ENCODE results near the gene TMEM63A. TPM values are rescaled to one million over a fixed set of nuclear protein-coding genes. Genes with fewer than 3 reads are reported as not detected.

The TMEM63A gene
- total and polyA plus RNA-seq, 2 of the 13 experiments (the other 11 are each of a cell fraction or from before 2014, with no cell fraction given): 23.9 to 53.3 TPM

DNA sequence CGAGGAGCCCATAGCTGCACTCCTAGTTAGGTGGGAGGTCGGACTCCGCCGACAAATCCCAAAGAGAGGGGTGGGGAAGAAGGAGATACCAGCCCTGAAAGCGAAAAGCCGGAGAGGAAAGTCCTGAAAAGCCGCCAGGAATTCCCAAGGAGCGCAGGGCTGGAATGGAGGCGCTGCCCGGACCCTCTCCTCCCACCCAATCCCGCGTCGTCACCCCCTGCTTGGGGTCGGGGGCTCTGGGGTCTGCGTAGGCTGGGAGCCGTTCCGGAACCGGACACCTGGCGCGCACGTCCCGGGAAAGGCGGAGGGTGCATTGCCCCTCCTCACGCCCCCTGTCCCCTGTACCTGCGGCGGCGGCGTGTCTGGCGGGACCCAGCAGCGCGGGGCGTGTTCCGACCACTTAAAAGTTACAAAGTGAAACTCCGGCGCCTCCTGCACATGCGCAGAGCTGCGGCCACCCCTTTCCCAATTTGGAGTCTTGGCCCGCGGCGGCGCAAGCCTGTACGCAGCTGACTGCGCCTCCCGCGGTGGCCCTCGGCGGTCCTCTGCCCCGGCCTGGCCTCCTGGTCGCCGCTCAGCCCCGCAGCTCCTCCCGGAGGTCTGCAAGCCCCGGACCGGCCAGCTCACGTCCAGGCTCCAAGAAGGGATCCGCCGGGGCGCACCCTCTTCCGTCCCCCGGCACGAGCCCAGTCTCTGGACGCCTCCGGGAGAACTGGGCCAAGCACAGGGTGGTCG is at the start of gene TMEM63A (continued):
- no peak for TF ChIP-seq HDAC6 (IDR thresholded peaks at IDR 0.05; ENCODE audit: low read depth, low read length)
- TF ChIP-seq GABPB1 (CRISPR knock-in tag; IDR thresholded peaks at IDR 0.05): peak; percentile 62; the same call in 1 of the 2 replicates
- TF ChIP-seq, protein P1, sequence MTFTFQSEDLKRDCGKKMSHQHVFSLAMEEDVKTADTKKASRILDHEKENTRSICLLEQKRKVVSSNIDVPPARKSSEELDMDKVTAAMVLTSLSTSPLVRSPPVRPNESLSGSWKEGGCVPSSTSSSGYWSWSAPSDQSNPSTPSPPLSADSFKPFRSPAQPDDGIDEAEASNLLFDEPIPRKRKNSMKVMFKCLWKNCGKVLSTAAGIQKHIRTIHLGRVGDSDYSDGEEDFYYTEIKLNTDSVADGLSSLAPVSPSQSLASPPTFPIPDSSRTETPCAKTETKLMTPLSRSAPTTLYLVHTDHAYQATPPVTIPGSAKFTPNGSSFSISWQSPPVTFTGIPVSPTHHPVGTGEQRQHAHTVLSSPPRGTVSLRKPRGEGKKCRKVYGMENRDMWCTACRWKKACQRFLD (CRISPR knock-in tag; IDR thresholded peaks at IDR 0.05; ENCODE audit: borderline replicate concordance): peak; percentile 79; the same call in 1 of the 2 replicates
- TF ChIP-seq JUNB (CRISPR knock-in tag; IDR thresholded peaks at IDR 0.05; ENCODE audit: borderline replicate concordance): no peak
- TF ChIP-seq, protein P2, sequence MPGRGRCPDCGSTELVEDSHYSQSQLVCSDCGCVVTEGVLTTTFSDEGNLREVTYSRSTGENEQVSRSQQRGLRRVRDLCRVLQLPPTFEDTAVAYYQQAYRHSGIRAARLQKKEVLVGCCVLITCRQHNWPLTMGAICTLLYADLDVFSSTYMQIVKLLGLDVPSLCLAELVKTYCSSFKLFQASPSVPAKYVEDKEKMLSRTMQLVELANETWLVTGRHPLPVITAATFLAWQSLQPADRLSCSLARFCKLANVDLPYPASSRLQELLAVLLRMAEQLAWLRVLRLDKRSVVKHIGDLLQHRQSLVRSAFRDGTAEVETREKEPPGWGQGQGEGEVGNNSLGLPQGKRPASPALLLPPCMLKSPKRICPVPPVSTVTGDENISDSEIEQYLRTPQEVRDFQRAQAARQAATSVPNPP (CRISPR knock-in tag; IDR thresholded peaks at IDR 0.05): no peak
- TF ChIP-seq, protein P3, sequence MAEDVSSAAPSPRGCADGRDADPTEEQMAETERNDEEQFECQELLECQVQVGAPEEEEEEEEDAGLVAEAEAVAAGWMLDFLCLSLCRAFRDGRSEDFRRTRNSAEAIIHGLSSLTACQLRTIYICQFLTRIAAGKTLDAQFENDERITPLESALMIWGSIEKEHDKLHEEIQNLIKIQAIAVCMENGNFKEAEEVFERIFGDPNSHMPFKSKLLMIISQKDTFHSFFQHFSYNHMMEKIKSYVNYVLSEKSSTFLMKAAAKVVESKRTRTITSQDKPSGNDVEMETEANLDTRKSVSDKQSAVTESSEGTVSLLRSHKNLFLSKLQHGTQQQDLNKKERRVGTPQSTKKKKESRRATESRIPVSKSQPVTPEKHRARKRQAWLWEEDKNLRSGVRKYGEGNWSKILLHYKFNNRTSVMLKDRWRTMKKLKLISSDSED (CRISPR knock-in tag; IDR thresholded peaks at IDR 0.05): no peak

All from HepG2 (cell line).